Spleen (tissue), 7 donors: Measurements from ENCODE around the gene RAPSN.

Source experiments
- POLR2A ChIP-seq, 3 donors: fragments of 450-650 bp; IDR thresholded peaks; one replicate each; pipeline ENCODE4 v1.5.1; 2017; ENCODE audit warnings: antibody characterized with exemption in 3 of 3, mild to moderate bottlenecking in 1 of 3
- POLR2AphosphoS5 ChIP-seq, 3 donors: sonication (generic); formaldehyde crosslinking; IDR thresholded peaks; one replicate each; pipeline ENCODE4 v1.5.1; 2017; ENCODE audit warnings: antibody characterized with exemption in 3 of 3
- TF ChIP-seq, protein P1 (sequence below), 11 experiments: fragments of 200-600 bp in 7 of 11; fragments of 450-650 bp in 4 of 11; sonication (generic) in 4 of 11; IDR thresholded peaks in 8 of 11; conservative IDR thresholded peaks in 3 of 11; 1 replicate in 7 of 11; 2 replicates in 4 of 11; pipeline versions ENCODE4 v1.4.0 to v1.8.0; 2016 to 2021; ENCODE audit warnings: antibody characterized with exemption in 11 of 11, inconsistent platforms in 4 of 11, mild to moderate bottlenecking in 1 of 11
- donor health status: DM: no; HTN: no; CAD: no; lungs with moderate emphysema.
- donor health status: DM: no; HTN: no; CAD: no.
- donor health status: DM: no; HTN: no; CAD: no.

DNA sequence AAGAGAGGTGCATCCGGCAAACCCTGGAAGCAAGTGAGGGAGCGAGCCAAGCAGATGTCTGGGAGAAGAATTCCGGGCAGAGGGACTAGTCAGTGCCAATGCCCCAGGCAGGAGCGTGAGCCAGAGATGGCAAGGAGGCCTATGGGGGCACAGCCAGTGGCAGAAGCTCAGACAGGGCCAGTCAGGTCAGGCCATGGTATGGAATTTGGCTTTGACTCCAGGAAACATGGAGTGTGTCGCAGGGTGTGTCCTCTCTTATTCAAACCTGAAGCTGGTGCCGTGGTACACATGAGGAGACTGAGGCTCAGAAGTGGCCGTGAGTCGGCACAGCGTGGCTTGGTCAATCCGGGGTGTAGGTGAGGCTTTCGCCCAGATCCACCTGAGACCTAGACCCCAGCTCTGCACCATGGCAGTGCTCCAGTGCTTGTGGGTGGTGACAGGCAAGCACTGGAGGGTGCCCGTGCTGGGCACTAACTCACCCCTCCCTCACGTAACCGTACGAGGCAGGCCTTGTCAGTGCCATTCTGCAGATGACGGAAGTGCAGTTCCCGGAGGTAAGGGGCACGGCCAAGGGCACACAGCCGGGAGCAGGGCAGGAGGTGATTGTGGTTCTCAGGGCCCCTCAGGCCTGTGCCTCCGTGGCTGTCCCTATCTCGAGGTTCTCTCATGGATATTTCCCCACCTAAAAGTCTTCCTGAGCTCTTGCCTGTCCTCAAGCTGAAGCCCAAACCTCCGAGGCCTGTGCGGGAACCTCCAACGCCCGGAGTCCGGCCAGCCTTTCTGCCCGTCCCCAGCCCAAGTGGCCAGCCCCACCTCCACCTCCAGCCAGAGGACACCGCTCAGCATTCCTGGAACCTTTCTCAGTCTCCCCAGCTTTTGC, 60.0 kb downstream of the RAPSN start:
- TF ChIP-seq POLR2AphosphoS5 (IDR thresholded peaks at IDR 0.05) (peak; percentile 87 to 91 (median 90)), POLR2A (IDR thresholded peaks at IDR 0.05) (peak in 1 of 3 donors; percentile 43)
- TF ChIP-seq, protein P1, sequence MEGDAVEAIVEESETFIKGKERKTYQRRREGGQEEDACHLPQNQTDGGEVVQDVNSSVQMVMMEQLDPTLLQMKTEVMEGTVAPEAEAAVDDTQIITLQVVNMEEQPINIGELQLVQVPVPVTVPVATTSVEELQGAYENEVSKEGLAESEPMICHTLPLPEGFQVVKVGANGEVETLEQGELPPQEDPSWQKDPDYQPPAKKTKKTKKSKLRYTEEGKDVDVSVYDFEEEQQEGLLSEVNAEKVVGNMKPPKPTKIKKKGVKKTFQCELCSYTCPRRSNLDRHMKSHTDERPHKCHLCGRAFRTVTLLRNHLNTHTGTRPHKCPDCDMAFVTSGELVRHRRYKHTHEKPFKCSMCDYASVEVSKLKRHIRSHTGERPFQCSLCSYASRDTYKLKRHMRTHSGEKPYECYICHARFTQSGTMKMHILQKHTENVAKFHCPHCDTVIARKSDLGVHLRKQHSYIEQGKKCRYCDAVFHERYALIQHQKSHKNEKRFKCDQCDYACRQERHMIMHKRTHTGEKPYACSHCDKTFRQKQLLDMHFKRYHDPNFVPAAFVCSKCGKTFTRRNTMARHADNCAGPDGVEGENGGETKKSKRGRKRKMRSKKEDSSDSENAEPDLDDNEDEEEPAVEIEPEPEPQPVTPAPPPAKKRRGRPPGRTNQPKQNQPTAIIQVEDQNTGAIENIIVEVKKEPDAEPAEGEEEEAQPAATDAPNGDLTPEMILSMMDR (IDR thresholded peaks at IDR 0.05 in 8 of 11, conservative IDR thresholded peaks at IDR 0.05 in 3 of 11): no peak
